ENCODE results near the gene GUCY1A2.
"Not testable (repeated sequence)": the region's sequence is repeated elsewhere in the genome, so short reads cannot be mapped to it uniquely, and the experiment has no call there.

GUCY1A2 gene
- total RNA-seq, result 0 to 0.96 (median 0) reads per million in 9 experiments

GRCh38 chr11:107018219-107018901 is at the start of gene GUCY1A2:
GUCY1A2 (minus strand) TSS chr11:107018476; CDS start chr11:107018055, 421 bp downstream.
- peak within 1 kb of the TSS; percentile 4 to 46 for H3K4me3 Mint-ChIP-seq
- H3K27me3 Mint-ChIP-seq, result peaks cover 19 to 32% of the 10 kb centered on the region in 2 donors
- H3K27ac Mint-ChIP-seq, result no peak within 1 kb of the TSS
- no peaks in the 10 kb centered on the region for H3K9me3 Mint-ChIP-seq
- ATAC-seq (replicated peaks), result no peak
- no peaks in the 10 kb centered on the region for H3K36me3 Mint-ChIP-seq (ENCODE audit: insufficient read depth)
- no peak for DNase-seq
- no peaks in the 10 kb centered on the region for H3K4me1 Mint-ChIP-seq (ENCODE audit: low read depth in 2 of 2)

- Mint-ChIP-seq H3K27ac (no peak overlapping the region), H3K9me3 (peaks cover 12 to 18% of the 10 kb centered on the region in 2 donors), H3K4me1 (ENCODE audit: low read depth in 2 of 2) (no peaks in the 10 kb centered on the region), H3K36me3 (ENCODE audit: insufficient read depth) (no peaks in the 10 kb centered on the region), H3K27me3 (no peaks in the 10 kb centered on the region), H3K4me3 (no peak overlapping the region)
- no peak for DNase-seq
- no peak for ATAC-seq (replicated peaks)
These were observed 36.1 kb upstream of the GUCY1A2 start for GRCh38 chr11:107054391-107054790.

GRCh38 chr11:107051332-107051731 is 33.1 kb upstream of the GUCY1A2 start:
- not testable (repeated sequence) for H3K27me3 Mint-ChIP-seq; ATAC-seq (replicated peaks); H3K36me3 Mint-ChIP-seq (ENCODE audit: insufficient read depth); H3K4me1 Mint-ChIP-seq (ENCODE audit: low read depth in 2 of 2); H3K27ac Mint-ChIP-seq; DNase-seq; H3K4me3 Mint-ChIP-seq
- H3K9me3 Mint-ChIP-seq, result peaks cover 15 to 21% of the 10 kb centered on the region in 2 donors

GRCh38 chr11:107050899-107051298 is 32.6 kb upstream of the GUCY1A2 start:
- H3K36me3 Mint-ChIP-seq (ENCODE audit: insufficient read depth); H3K4me3 Mint-ChIP-seq; H3K27me3 Mint-ChIP-seq; DNase-seq; H3K4me1 Mint-ChIP-seq (ENCODE audit: low read depth in 2 of 2); ATAC-seq (replicated peaks); H3K27ac Mint-ChIP-seq: not testable (repeated sequence)
- peaks cover 15 to 21% of the 10 kb centered on the region in 2 donors for H3K9me3 Mint-ChIP-seq

GRCh38 chr11:107050121-107050520 is 31.8 kb upstream of the GUCY1A2 start:
- DNase-seq (no peak), ATAC-seq (replicated peaks) (no peak)
- Mint-ChIP-seq H3K27ac (no peak overlapping the region), H3K9me3 (peaks cover 15 to 21% of the 10 kb centered on the region in 2 donors), H3K36me3 (ENCODE audit: insufficient read depth) (no peaks in the 10 kb centered on the region), H3K27me3 (no peaks in the 10 kb centered on the region), H3K4me1 (ENCODE audit: low read depth in 2 of 2) (no peaks in the 10 kb centered on the region), H3K4me3 (no peak overlapping the region)

GRCh38 chr11:107044503-107044902 is 26.2 kb upstream of the GUCY1A2 start:
- DNase-seq (no peak), ATAC-seq (replicated peaks) (no peak)
- H3K36me3 Mint-ChIP-seq (ENCODE audit: insufficient read depth), result no peaks in the 10 kb centered on the region
- no peak overlapping the region for H3K27ac Mint-ChIP-seq
- no peaks in the 10 kb centered on the region for H3K27me3 Mint-ChIP-seq
- H3K4me1 Mint-ChIP-seq (ENCODE audit: low read depth in 2 of 2), result no peaks in the 10 kb centered on the region
- H3K4me3 Mint-ChIP-seq, result no peak overlapping the region
- peaks cover 10 to 14% of the 10 kb centered on the region in 2 donors for H3K9me3 Mint-ChIP-seq

- H3K27ac Mint-ChIP-seq, result no peak overlapping the region
- no peaks in the 10 kb centered on the region for H3K36me3 Mint-ChIP-seq (ENCODE audit: insufficient read depth)
- peaks cover 3 to 11% of the 10 kb centered on the region in 2 donors for H3K9me3 Mint-ChIP-seq
- H3K4me3 Mint-ChIP-seq, result no peak overlapping the region
- DNase-seq (no peak), ATAC-seq (replicated peaks) (no peak)
- no peaks in the 10 kb centered on the region for H3K4me1 Mint-ChIP-seq (ENCODE audit: low read depth in 2 of 2)
- H3K27me3 Mint-ChIP-seq, result no peaks in the 10 kb centered on the region
These were observed 25.1 kb upstream of the GUCY1A2 start for GRCh38 chr11:107043242-107044006.

GRCh38 chr11:107042748-107043147 is 24.5 kb upstream of the GUCY1A2 start:
- no peak for ATAC-seq (replicated peaks)
- Mint-ChIP-seq H3K27ac (no peak overlapping the region), H3K4me3 (no peak overlapping the region), H3K27me3 (no peaks in the 10 kb centered on the region), H3K9me3 (peaks cover 0 to 8% of the 10 kb centered on the region in 2 donors), H3K4me1 (ENCODE audit: low read depth in 2 of 2) (no peaks in the 10 kb centered on the region), H3K36me3 (ENCODE audit: insufficient read depth) (no peaks in the 10 kb centered on the region)
- DNase-seq, result no peak

- no peak for ATAC-seq (replicated peaks)
- Mint-ChIP-seq H3K27me3 (no peaks in the 10 kb centered on the region), H3K9me3 (peaks cover 0 to 8% of the 10 kb centered on the region in 2 donors), H3K27ac (no peak overlapping the region), H3K4me1 (ENCODE audit: low read depth in 2 of 2) (no peaks in the 10 kb centered on the region), H3K4me3 (no peak overlapping the region), H3K36me3 (ENCODE audit: insufficient read depth) (no peaks in the 10 kb centered on the region)
- no peak for DNase-seq
These were observed 22.8 kb upstream of the GUCY1A2 start for GRCh38 chr11:107041088-107041444.

GRCh38 chr11:107040433-107041087 is 22.3 kb upstream of the GUCY1A2 start:
- Mint-ChIP-seq H3K9me3 (peaks cover 0 to 8% of the 10 kb centered on the region in 2 donors), H3K27ac (no peak overlapping the region), H3K27me3 (no peaks in the 10 kb centered on the region), H3K36me3 (ENCODE audit: insufficient read depth) (no peaks in the 10 kb centered on the region), H3K4me3 (no peak overlapping the region), H3K4me1 (ENCODE audit: low read depth in 2 of 2) (no peaks in the 10 kb centered on the region)
- no peak for DNase-seq
- ATAC-seq (replicated peaks), result no peak

- no peaks in the 10 kb centered on the region for H3K27me3 Mint-ChIP-seq
- ATAC-seq (replicated peaks) (no peak), DNase-seq (no peak)
- H3K4me3 Mint-ChIP-seq, result no peak overlapping the region
- H3K4me1 Mint-ChIP-seq (ENCODE audit: low read depth in 2 of 2), result no peaks in the 10 kb centered on the region
- no peaks in the 10 kb centered on the region for H3K9me3 Mint-ChIP-seq
- no peak overlapping the region for H3K27ac Mint-ChIP-seq
- no peaks in the 10 kb centered on the region for H3K36me3 Mint-ChIP-seq (ENCODE audit: insufficient read depth)
These were observed 7.4 kb upstream of the GUCY1A2 start for GRCh38 chr11:107025673-107026072.

GRCh38 chr11:107020594-107020993 is 2.3 kb upstream of the GUCY1A2 start:
- Mint-ChIP-seq H3K36me3 (ENCODE audit: insufficient read depth) (no peaks in the 10 kb centered on the region), H3K27me3 (peaks cover 18 to 31% of the 10 kb centered on the region in 2 donors), H3K4me1 (ENCODE audit: low read depth in 2 of 2) (no peaks in the 10 kb centered on the region), H3K9me3 (no peaks in the 10 kb centered on the region), H3K4me3 (no peak overlapping the region), H3K27ac (no peak overlapping the region)
- DNase-seq, result no peak
- no peak for ATAC-seq (replicated peaks)

- H3K4me3 Mint-ChIP-seq, result no peak overlapping the region
- no peak for ATAC-seq (replicated peaks)
- H3K27ac Mint-ChIP-seq, result no peak overlapping the region
- peaks cover 19 to 32% of the 10 kb centered on the region in 2 donors for H3K27me3 Mint-ChIP-seq
- no peaks in the 10 kb centered on the region for H3K9me3 Mint-ChIP-seq
- H3K4me1 Mint-ChIP-seq (ENCODE audit: low read depth in 2 of 2), result no peaks in the 10 kb centered on the region
- H3K36me3 Mint-ChIP-seq (ENCODE audit: insufficient read depth), result no peaks in the 10 kb centered on the region
- no peak for DNase-seq
These were observed 722 bp upstream of the GUCY1A2 start for GRCh38 chr11:107018902-107019493.
